Stimulated activated naive CD8-positive, alpha-beta T cell treated with anti-CD3 and anti-CD28 coated beads, Interleukin-15, Interleukin-2, amounts not matched to agents 100 ng/mL and 50 ng/mL, for 24 hours (primary cell): ENCODE measurements around the gene CACNB4.
"Not testable (repeated sequence)": the region's sequence is repeated elsewhere in the genome, so short reads cannot be mapped to it uniquely, and the experiment has no call there.

ENCODE experiments used
- H3K27ac Mint-ChIP-seq: one replicate; pipeline ENCODE4 v1.8.0; 2021; ENCODE audit warnings: mild to moderate bottlenecking, mixed read lengths
- H3K27me3 Mint-ChIP-seq: one replicate; pipeline ENCODE4 v1.8.0; 2021; ENCODE audit warnings: mixed read lengths
- H3K36me3 Mint-ChIP-seq: one replicate; pipeline ENCODE4 v1.8.0; 2021; ENCODE audit warnings: low read depth, mixed read lengths
- H3K4me1 Mint-ChIP-seq: one replicate; pipeline ENCODE4 v1.8.0; 2021; ENCODE audit warnings: low read depth, mixed read lengths
- H3K4me3 Mint-ChIP-seq: one replicate; pipeline ENCODE4 v1.8.0; 2021; ENCODE audit warnings: mild to moderate bottlenecking, mixed read lengths
- H3K9me3 Mint-ChIP-seq: one replicate; pipeline ENCODE4 v1.8.0; 2021; ENCODE audit warnings: mixed read lengths

Gene CACNB4

GRCh38 chr2:152098496-152099366 lies at the start of gene CACNB4:
Gene CACNB4 (minus strand): TSS chr2:152099044.
- Mint-ChIP-seq H3K9me3 (no peaks in the 10 kb centered on the region), H3K4me3 (peak within 1 kb of the TSS; percentile 85), H3K4me1 (peaks cover 20% of the 10 kb centered on the region), H3K27ac (peak within 1 kb of the TSS; percentile 47), H3K27me3 (peaks cover 55% of the 10 kb centered on the region), H3K36me3 (no peaks in the 10 kb centered on the region)

- Mint-ChIP-seq H3K4me3 (no peak overlapping the region), H3K4me1 (peaks cover 16% of the 10 kb centered on the region), H3K27me3 (no peaks in the 10 kb centered on the region), H3K36me3 (peaks cover 39% of the 10 kb centered on the region), H3K9me3 (no peaks in the 10 kb centered on the region), H3K27ac (peak overlapping the region; percentile 50)
These were observed 35.8 kb upstream of the CACNB4 start for GRCh38 chr2:152134488-152135280.

GRCh38 chr2:152132306-152132705 lies 33.5 kb upstream of the CACNB4 start:
- Mint-ChIP-seq H3K4me3 (no peak overlapping the region), H3K9me3 (no peaks in the 10 kb centered on the region), H3K36me3 (peaks cover 43% of the 10 kb centered on the region), H3K27me3 (no peaks in the 10 kb centered on the region), H3K4me1 (peaks cover 16% of the 10 kb centered on the region), H3K27ac (no peak overlapping the region)

- Mint-ChIP-seq H3K36me3 (peaks cover 51% of the 10 kb centered on the region), H3K27me3 (no peaks in the 10 kb centered on the region), H3K4me3 (no peak overlapping the region), H3K4me1 (no peaks in the 10 kb centered on the region), H3K9me3 (no peaks in the 10 kb centered on the region), H3K27ac (no peak overlapping the region)
These were observed 28.8 kb upstream of the CACNB4 start for GRCh38 chr2:152127628-152128027.

GRCh38 chr2:152126664-152127063 lies 27.8 kb upstream of the CACNB4 start:
- H3K9me3 Mint-ChIP-seq = no peaks in the 10 kb centered on the region
- peaks cover 42% of the 10 kb centered on the region for H3K36me3 Mint-ChIP-seq
- no peaks in the 10 kb centered on the region for H3K4me1 Mint-ChIP-seq
- no peak overlapping the region for H3K4me3 Mint-ChIP-seq
- no peak overlapping the region for H3K27ac Mint-ChIP-seq
- no peaks in the 10 kb centered on the region for H3K27me3 Mint-ChIP-seq

GRCh38 chr2:152122161-152122560 lies 23.3 kb upstream of the CACNB4 start:
- Mint-ChIP-seq H3K27me3 (no peaks in the 10 kb centered on the region), H3K4me1 (no peaks in the 10 kb centered on the region), H3K27ac (no peak overlapping the region), H3K9me3 (no peaks in the 10 kb centered on the region), H3K36me3 (peaks cover 41% of the 10 kb centered on the region), H3K4me3 (no peak overlapping the region)

- no peaks in the 10 kb centered on the region for H3K9me3 Mint-ChIP-seq
- peaks cover 36% of the 10 kb centered on the region for H3K36me3 Mint-ChIP-seq
- no peak overlapping the region for H3K4me3 Mint-ChIP-seq
- H3K27ac Mint-ChIP-seq = no peak overlapping the region
- no peaks in the 10 kb centered on the region for H3K27me3 Mint-ChIP-seq
- H3K4me1 Mint-ChIP-seq = no peaks in the 10 kb centered on the region
These were observed 21.6 kb upstream of the CACNB4 start for GRCh38 chr2:152120430-152120829.

- Mint-ChIP-seq H3K27ac (no peak overlapping the region), H3K9me3 (no peaks in the 10 kb centered on the region), H3K27me3 (no peaks in the 10 kb centered on the region), H3K4me3 (no peak overlapping the region), H3K36me3 (peaks cover 14% of the 10 kb centered on the region), H3K4me1 (no peaks in the 10 kb centered on the region)
These were observed 17.1 kb upstream of the CACNB4 start for GRCh38 chr2:152115952-152116351.

- Mint-ChIP-seq H3K27me3 (no peaks in the 10 kb centered on the region), H3K4me3 (no peak overlapping the region), H3K4me1 (no peaks in the 10 kb centered on the region), H3K27ac (no peak overlapping the region), H3K9me3 (no peaks in the 10 kb centered on the region), H3K36me3 (peaks cover 5% of the 10 kb centered on the region)
These were observed 15.5 kb upstream of the CACNB4 start for GRCh38 chr2:152114366-152114765.

- H3K9me3 Mint-ChIP-seq, H3K27ac Mint-ChIP-seq: not testable (repeated sequence)
These were observed 8.3 kb upstream of the CACNB4 start for GRCh38 chr2:152107140-152107539.

GRCh38 chr2:152106464-152106863 lies 7.6 kb upstream of the CACNB4 start:
- Mint-ChIP-seq H3K4me3 (no peak overlapping the region), H3K27me3 (peaks cover 17% of the 10 kb centered on the region), H3K9me3 (no peaks in the 10 kb centered on the region), H3K36me3 (no peaks in the 10 kb centered on the region), H3K27ac (no peak overlapping the region), H3K4me1 (no peaks in the 10 kb centered on the region)

More at GRCh38 chr2:152107140-152107539, 8.3 kb upstream of the CACNB4 start:
- not testable (repeated sequence) for H3K36me3 Mint-ChIP-seq, H3K4me3 Mint-ChIP-seq, H3K4me1 Mint-ChIP-seq
- H3K27me3 Mint-ChIP-seq = peaks cover 11% of the 10 kb centered on the region

- Mint-ChIP-seq H3K9me3 (no peaks in the 10 kb centered on the region), H3K4me3 (no peak overlapping the region), H3K36me3 (no peaks in the 10 kb centered on the region), H3K27ac (no peak overlapping the region), H3K4me1 (peaks cover 7% of the 10 kb centered on the region), H3K27me3 (peaks cover 38% of the 10 kb centered on the region)
These were observed 4.4 kb upstream of the CACNB4 start for GRCh38 chr2:152103271-152103670.

- no peaks in the 10 kb centered on the region for H3K36me3 Mint-ChIP-seq
- no peaks in the 10 kb centered on the region for H3K9me3 Mint-ChIP-seq
- no peak overlapping the region for H3K27ac Mint-ChIP-seq
- H3K4me3 Mint-ChIP-seq = no peak overlapping the region
- peaks cover 51% of the 10 kb centered on the region for H3K27me3 Mint-ChIP-seq
- H3K4me1 Mint-ChIP-seq = peaks cover 20% of the 10 kb centered on the region
These were observed 2.1 kb upstream of the CACNB4 start for GRCh38 chr2:152100961-152101360.

- Mint-ChIP-seq H3K36me3 (no peaks in the 10 kb centered on the region), H3K27me3 (peaks cover 60% of the 10 kb centered on the region), H3K4me3 (peak overlapping the region; percentile 85), H3K27ac (peak overlapping the region; percentile 47), H3K9me3 (no peaks in the 10 kb centered on the region), H3K4me1 (peaks cover 20% of the 10 kb centered on the region)
These were observed 665 bp upstream of the CACNB4 start for GRCh38 chr2:152099367-152100050.
